Spinal cord (tissue), 10 donors: Measurements from ENCODE around the gene DYNC1I1. TPM values are rescaled to one million over a fixed set of nuclear protein-coding genes. Genes with fewer than 3 reads are reported as not detected.

Experiments used
- DNase-seq, 6 donors: peaks; one replicate each; pipeline versions ENCODE4 v3.0.0 to v3.0.0-alpha.2; 2013 to 2015; ENCODE audit warnings: low spot score in 6 of 6, low read depth in 4 of 6
- H3K27ac ChIP-seq: one replicate; pipeline ENCODE4 v1.5.1; 2013; ENCODE audit warnings: low read depth, low read length, control low read depth
- H3K27me3 ChIP-seq: one replicate; pipeline ENCODE4 v1.6.1; 2013; ENCODE audit warnings: low read length; ENCODE audit not compliant: control insufficient read depth, insufficient read depth
- H3K36me3 ChIP-seq: one replicate; pipeline ENCODE4 v1.6.1; 2013; ENCODE audit warnings: low read length; ENCODE audit not compliant: control insufficient read depth, insufficient read depth
- H3K4me1 ChIP-seq: one replicate; pipeline ENCODE4 v1.6.1; 2013; ENCODE audit warnings: low read length; ENCODE audit not compliant: control insufficient read depth, insufficient read depth
- H3K4me3 ChIP-seq: one replicate; pipeline ENCODE4 v1.5.1; 2013; ENCODE audit warnings: low read depth, low read length, control low read depth
- H3K9me3 ChIP-seq: one replicate; pipeline ENCODE4 v1.6.1; 2013; ENCODE audit warnings: low read length; ENCODE audit not compliant: control insufficient read depth, insufficient read depth
- WGBS: methylation state at CpG from one replicate; pipeline ENCODE4 v1.1.5; 2013; ENCODE audit warnings: missing lambda C conversion rate; ENCODE audit not compliant: insufficient coverage; 5-methylcytosine and 5-hydroxymethylcytosine counted together
- polyA plus RNA-seq, 2 donors: library from polyadenylated mRNA; unstranded; fragments of 120-200 nt; gene quantifications; one replicate each; pipeline ENCODE4 v1.2.1, GENCODE V29; 2013; ENCODE audit not compliant: insufficient read length in 2 of 2
- total RNA-seq, 2 donors: library from RNA; depleted of rRNA in 1 of 2; stranded (reverse); fragments of 120-200 nt in 1 of 2; fragments of >200 nt in 1 of 2; gene quantifications; one replicate each; pipeline versions ENCODE4 v1.2.3 to v1.2.4, GENCODE V29; 2013 to 2014
- donor health status: healthy.

The DYNC1I1 gene
- total and polyA plus RNA-seq, 4 donors, result 34.6 to 66.8 (median 44.2) TPM

DNA sequence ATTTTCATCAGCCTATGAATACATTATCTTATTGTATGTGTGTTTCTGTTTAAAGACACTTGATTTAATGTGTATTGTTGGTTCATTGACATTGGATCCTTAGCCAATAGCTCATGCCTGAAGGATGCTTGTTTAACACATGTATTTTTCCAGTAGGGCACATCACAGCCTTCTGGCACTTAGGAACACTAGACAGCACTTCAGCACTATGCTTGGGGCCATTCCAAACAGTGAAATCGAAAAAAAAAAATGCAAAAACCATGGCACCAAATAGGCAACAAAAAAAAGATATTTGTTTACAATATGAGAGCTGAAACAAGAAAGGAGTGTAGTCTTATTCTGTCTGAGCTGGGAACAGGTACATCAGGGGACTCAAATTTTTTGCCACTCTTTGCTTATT lies 286.7 kb downstream of the DYNC1I1 start:
- H3K27me3 ChIP-seq, result no peaks in the 10 kb centered on the region
- peaks cover 7% of the 10 kb centered on the region for H3K4me1 ChIP-seq
- no peaks in the 10 kb centered on the region for H3K9me3 ChIP-seq
- H3K36me3 ChIP-seq, result no peaks in the 10 kb centered on the region
- peak in 1 of 6 donors; percentile 51 for DNase-seq
- no peak overlapping the region for H3K27ac ChIP-seq
- no CpG with 5 or more reads among the region's 1 CpG for WGBS
- H3K4me3 ChIP-seq, result no peak overlapping the region

DNA sequence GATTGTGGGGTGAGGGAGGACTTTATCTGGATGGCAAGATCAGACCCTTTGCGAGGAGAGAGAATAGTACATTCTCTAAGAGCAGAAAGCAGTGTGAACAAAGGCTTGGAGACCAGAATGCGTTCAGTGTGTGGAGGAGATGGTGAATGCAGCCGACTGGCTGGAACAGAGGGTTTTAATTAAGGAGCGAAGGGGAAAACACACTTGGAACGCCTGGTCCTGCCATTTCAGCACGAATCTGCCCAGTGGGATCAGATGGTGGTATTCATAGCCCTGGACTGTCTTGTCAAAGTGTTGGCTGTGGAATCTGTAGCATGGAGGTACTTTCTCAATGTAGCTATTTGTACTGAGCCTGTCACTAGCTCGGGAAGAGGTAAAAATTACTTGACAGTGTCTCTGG lies 288.7 kb downstream of the DYNC1I1 start:
- no peaks in the 10 kb centered on the region for H3K27me3 ChIP-seq
- peak in 2 of 6 donors; percentile 34 to 59 for DNase-seq
- H3K36me3 ChIP-seq, result no peaks in the 10 kb centered on the region
- no peak overlapping the region for H3K4me3 ChIP-seq
- H3K4me1 ChIP-seq, result peaks cover 7% of the 10 kb centered on the region
- no peak overlapping the region for H3K27ac ChIP-seq
- 27% methylated on average over 7 of the region's 7 CpGs for WGBS
- H3K9me3 ChIP-seq, result no peaks in the 10 kb centered on the region

DNA sequence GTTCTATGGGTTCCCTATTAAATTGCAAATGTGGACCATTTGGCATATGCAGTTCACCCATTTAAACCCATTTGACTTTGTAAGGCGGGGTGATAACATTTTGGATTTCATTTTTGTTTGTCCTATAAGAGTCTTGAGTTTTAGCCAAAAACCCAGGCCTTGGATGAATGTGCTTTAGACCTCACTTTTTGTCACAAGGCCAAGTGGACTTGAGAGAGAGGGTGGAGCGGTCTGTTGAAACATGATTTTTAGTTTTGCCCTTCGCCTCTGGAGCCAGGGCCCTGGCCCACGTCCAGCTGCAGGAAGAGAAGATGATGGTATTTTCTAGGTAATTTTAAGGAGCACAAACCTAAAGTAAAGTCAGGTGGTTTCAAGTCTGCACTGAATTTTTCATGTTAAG lies 289.5 kb downstream of the DYNC1I1 start:
- H3K27me3 ChIP-seq, result no peaks in the 10 kb centered on the region
- no peaks in the 10 kb centered on the region for H3K9me3 ChIP-seq
- 42% methylated on average over 3 of the region's 4 CpGs for WGBS
- peak in 3 of 6 donors; percentile 6 to 66 (median 22) for DNase-seq
- H3K4me1 ChIP-seq, result peaks cover 7% of the 10 kb centered on the region
- H3K27ac ChIP-seq, result no peak overlapping the region
- no peak overlapping the region for H3K4me3 ChIP-seq
- H3K36me3 ChIP-seq, result no peaks in the 10 kb centered on the region

DNA sequence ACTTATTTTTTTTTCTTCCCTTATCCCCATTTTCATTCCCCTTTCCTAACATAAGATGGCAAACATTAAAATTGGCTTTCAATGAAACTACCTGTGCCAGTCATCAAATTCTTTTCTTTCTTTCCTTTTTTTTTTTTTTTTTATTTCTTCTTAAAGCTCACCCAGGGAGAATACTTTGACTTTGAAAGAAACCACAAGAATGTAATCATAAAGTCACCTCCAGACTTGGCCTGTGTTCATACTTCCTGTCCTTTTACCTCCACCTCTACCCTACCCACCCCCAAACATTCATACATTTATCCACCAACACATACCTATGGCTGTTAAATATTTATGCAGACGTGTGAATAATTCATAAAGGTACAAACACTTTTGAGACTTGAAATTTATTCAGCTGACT lies 295.0 kb downstream of the DYNC1I1 start:
- no peak for DNase-seq
- no peaks in the 10 kb centered on the region for H3K9me3 ChIP-seq
- no CpG with 5 or more reads among the region's 1 CpG for WGBS
- H3K4me1 ChIP-seq, result no peaks in the 10 kb centered on the region
- H3K27me3 ChIP-seq, result no peaks in the 10 kb centered on the region
- H3K4me3 ChIP-seq, result no peak overlapping the region
- H3K36me3 ChIP-seq, result no peaks in the 10 kb centered on the region
- no peak overlapping the region for H3K27ac ChIP-seq

DNA sequence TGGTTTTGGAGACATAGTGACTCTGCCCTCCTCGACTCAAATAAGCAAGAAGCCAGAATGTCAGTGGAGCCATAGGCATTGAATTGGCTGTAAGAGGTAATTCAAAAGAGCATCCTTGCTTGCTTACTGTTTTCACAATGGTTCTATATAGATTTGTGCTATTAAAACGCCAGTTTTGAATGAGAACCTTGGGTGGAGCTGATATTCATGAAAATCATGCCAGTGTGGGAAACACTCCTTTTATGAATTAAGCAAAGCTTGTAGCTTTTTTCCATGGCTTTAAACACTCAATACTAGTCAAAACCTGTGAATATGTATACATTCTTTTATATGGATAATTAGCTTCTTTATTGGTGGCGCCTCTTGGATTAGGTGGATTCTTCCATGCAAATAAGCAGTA lies 297.0 kb downstream of the DYNC1I1 start:
- Histone ChIP-seq H3K27me3 (no peaks in the 10 kb centered on the region), H3K9me3 (no peaks in the 10 kb centered on the region), H3K4me1 (no peaks in the 10 kb centered on the region), H3K27ac (no peak overlapping the region), H3K36me3 (no peaks in the 10 kb centered on the region), H3K4me3 (no peak overlapping the region)
- WGBS, result 58% methylated on average over 1 of the region's 3 CpGs
- no peak for DNase-seq

DNA sequence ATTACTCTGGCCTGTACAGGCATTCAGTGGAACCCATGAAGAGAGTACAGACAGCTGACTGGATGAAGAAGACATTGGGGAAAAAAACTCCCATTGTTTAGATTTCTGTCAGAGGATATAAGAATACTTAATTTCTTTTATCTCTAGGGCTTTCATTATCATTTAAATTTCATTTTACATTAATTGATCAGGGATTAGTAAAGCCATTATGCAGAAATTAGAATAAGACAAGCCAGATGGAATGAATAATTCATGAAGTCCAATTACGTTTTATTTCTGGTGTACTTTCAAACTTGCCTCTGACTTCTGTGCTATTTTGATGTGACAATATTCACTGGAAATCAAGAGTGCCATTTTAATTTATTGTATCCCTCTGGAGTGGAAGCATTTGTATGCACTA lies 302.5 kb downstream of the DYNC1I1 start:
- H3K4me3 ChIP-seq, result no peak overlapping the region
- WGBS, result no CpG with 5 or more reads among the region's 1 CpG
- H3K27me3 ChIP-seq, result peaks cover 9% of the 10 kb centered on the region
- H3K27ac ChIP-seq, result no peak overlapping the region
- no peaks in the 10 kb centered on the region for H3K36me3 ChIP-seq
- peak in 1 of 6 donors; percentile 24 for DNase-seq
- H3K9me3 ChIP-seq, result no peaks in the 10 kb centered on the region
- H3K4me1 ChIP-seq, result peaks cover 10% of the 10 kb centered on the region

DNA sequence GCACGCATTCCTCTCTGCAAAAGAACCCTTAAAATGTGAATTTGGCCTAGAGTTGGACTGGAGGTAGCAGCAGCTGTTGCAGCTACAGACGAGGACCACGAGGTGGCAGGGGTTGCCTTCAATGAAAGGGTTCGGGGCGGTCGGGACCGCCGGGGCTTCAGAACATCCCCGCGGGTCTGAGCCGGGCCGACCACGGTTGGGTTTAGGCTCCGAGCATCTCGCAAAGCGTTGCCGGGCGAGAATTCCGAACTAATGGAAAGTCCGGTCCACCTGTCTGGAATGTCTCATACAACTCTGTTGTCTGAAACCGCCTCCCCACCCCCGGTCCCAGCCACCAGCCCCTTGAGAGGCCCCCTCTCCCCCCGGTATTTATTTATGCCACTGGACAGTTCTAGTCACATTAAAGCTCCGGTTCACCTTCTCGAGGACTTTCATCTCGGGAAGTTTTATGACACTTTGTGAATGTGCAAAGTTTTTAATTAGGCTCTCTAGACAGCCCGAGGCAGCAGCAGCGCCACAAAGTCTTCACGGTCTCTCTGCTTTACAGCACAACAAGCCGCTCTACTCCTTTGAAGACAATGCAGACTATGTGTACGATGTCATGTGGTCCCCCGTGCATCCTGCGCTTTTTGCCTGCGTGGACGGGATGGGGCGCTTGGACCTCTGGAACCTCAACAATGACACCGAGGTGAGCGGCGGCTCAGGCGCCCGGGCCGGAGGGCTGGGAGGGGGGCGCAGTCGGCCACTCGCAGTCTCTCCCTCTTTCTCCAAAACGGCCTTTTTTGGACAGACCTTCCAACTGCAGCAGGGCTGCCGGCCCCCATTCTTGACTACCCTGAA lies 303.4 kb downstream of the DYNC1I1 start:
- Histone ChIP-seq H3K9me3 (no peaks in the 10 kb centered on the region), H3K4me1 (peaks cover 10% of the 10 kb centered on the region), H3K36me3 (no peaks in the 10 kb centered on the region), H3K27ac (peak overlapping the region; percentile 3), H3K4me3 (peak overlapping the region; percentile 53), H3K27me3 (peaks cover 9% of the 10 kb centered on the region)
- under 1% methylated on average over 42 of the region's 47 CpGs for WGBS
- peak; percentile 23 to 89 (median 44) for DNase-seq

DNA sequence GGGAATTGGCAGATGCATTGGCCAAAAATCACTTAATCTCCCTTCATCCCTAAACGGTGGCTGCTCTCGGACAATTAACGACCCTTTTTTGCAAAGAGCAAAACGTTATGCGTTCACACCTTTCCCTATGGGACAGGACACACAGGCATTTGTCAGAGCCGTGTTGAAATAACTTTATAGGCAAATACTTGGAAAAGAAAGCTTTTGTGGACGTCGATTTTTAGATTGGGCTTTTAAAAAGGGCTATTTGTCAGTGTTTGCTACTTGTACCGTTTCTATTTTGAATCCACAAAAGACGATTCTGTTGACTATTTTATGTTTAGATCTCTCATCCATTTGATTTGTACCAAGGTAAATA lies 304.0 kb downstream of the DYNC1I1 start:
- no peak for DNase-seq
- H3K36me3 ChIP-seq, result no peaks in the 10 kb centered on the region
- peak overlapping the region; percentile 53 for H3K4me3 ChIP-seq
- 0% methylated on average over 3 of the region's 10 CpGs for WGBS
- peak overlapping the region; percentile 3 for H3K27ac ChIP-seq
- no peaks in the 10 kb centered on the region for H3K9me3 ChIP-seq
- H3K27me3 ChIP-seq, result peaks cover 9% of the 10 kb centered on the region
- peaks cover 10% of the 10 kb centered on the region for H3K4me1 ChIP-seq

DNA sequence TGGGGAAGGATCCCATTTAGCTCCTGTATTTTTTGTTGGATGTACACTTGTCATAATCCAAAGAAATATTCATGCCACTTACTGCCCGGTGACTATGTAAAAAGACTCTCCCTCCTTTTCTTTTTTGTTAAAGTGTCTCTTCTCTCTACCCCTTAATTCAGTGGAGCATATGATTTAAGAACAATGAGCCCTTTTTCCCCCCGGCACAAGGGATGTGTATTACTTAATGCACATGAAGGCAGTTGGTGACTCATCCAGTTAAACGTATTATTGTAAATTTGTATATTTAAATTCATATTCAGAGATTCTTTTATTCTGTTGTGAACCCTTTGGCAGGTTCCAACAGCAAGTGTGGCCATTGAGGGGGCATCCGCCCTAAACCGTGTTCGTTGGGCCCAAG lies 307.7 kb downstream of the DYNC1I1 start:
- H3K4me3 ChIP-seq, result no peak overlapping the region
- 100% methylated on average over 3 of the region's 6 CpGs for WGBS
- no peaks in the 10 kb centered on the region for H3K9me3 ChIP-seq
- DNase-seq, result no peak
- H3K27ac ChIP-seq, result no peak overlapping the region
- H3K4me1 ChIP-seq, result peaks cover 10% of the 10 kb centered on the region
- peaks cover 9% of the 10 kb centered on the region for H3K27me3 ChIP-seq
- no peaks in the 10 kb centered on the region for H3K36me3 ChIP-seq

DNA sequence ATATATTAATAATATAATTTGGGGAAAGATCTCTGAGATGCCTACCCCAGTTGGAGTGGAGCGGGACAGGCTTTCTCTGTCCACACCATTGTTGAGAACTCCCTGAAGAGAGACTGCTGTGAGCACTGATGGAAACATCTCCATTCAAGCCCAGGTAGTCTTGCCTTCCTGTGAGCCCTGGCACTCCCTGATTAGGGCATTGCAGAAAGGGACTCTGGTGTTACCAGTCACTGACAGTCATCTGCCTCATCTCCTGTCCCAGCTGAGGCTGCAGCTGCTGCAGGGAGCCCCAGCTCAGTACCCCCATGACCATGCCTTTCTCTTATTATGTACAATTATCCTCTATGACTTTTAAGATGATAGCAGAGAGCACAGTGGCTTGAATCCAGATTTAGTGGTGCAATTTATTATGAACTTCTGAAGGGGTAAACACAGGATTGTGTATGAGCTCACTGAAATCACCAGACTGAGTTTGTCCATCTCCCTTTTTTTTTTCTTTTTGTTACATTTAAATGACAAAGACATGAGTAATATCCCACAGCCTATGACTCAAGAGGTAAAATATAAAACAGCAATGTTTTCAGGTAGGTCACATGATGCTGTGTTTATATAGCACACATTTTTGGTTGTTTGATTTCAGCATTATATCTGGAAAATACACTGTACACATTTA lies 312.7 kb downstream of the DYNC1I1 start:
- Histone ChIP-seq H3K36me3 (no peaks in the 10 kb centered on the region), H3K27me3 (no peaks in the 10 kb centered on the region), H3K27ac (no peak overlapping the region), H3K4me3 (no peak overlapping the region), H3K4me1 (no peaks in the 10 kb centered on the region), H3K9me3 (no peaks in the 10 kb centered on the region)
- WGBS, result 83% methylated on average over 1 of the region's 1 CpG
- peak in 1 of 6 donors; percentile 8 for DNase-seq
